OCI-LY7 (cell line): ENCODE data around the gene CEP70.

Source experiments
- CTCF ChIP-seq: fragments of 200-600 bp; sonication (generic); conservative IDR thresholded peaks from 2 replicates; pipeline ENCODE4 v1.5.1; 2014; ENCODE audit warnings: mild to moderate bottlenecking, antibody characterized with exemption, low read length, moderate library complexity, mixed read lengths
- EZH2phosphoT487 ChIP-seq: fragments of 200-600 bp; sonication (generic); IDR thresholded peaks from 2 replicates; pipeline ENCODE4 v1.6.1; 2018; ENCODE audit warnings: low read depth, borderline replicate concordance, mild to moderate bottlenecking, mixed run types, antibody characterized with exemption, low read length, moderate library complexity, mixed read lengths

- TF ChIP-seq CTCF (no peak), EZH2phosphoT487 (no peak)
These were observed 35.5 kb upstream of the CEP70 start for GRCh38 chr3:138629526-138629925.
